Astrocyte (in vitro differentiated cells and primary cell): ENCODE results near the gene SPNS2. TPM values are rescaled to one million over a fixed set of nuclear protein-coding genes. Genes with fewer than 3 reads are reported as not detected.

ENCODE experiments used
- DNase-seq: peaks from one replicate; pipeline ENCODE4 v3.0.0-alpha.2; 2010; ENCODE audit warnings: low read depth
- FAIRE-seq: peaks from 2 replicates; lab custom pipeline; 2011; peaks lifted over from hg19 to GRCh38; lab: Jason Lieb, UNC
- H2AFZ ChIP-seq: 2 replicates; pipeline ENCODE4 v1.6.0; 2012; ENCODE audit warnings: low read depth, low read length, inconsistent platforms
- H3K27ac ChIP-seq: 2 replicates; pipeline ENCODE4 v1.5.1; 2011; ENCODE audit warnings: low read depth, low read length, inconsistent platforms
- H3K27me3 ChIP-seq: 2 replicates; pipeline ENCODE4 v1.6.0; 2011; ENCODE audit warnings: low read length, inconsistent platforms; ENCODE audit not compliant: insufficient read depth
- H3K36me3 ChIP-seq: 2 replicates; pipeline ENCODE4 v1.5.1; 2011; ENCODE audit warnings: low read length, inconsistent platforms; ENCODE audit not compliant: insufficient read depth
- H3K4me1 ChIP-seq: 2 replicates; pipeline ENCODE4 v1.5.1; 2011; ENCODE audit warnings: low read length, inconsistent platforms; ENCODE audit not compliant: insufficient read depth
- H3K4me2 ChIP-seq: 2 replicates; pipeline ENCODE4 v1.6.0; 2012; ENCODE audit warnings: low read length, inconsistent platforms
- H3K4me3 ChIP-seq: 2 replicates; pipeline ENCODE4 v1.5.1; 2011; ENCODE audit warnings: low read depth, mild to moderate bottlenecking, low read length, inconsistent platforms; ENCODE audit not compliant: insufficient read depth
- H3K79me2 ChIP-seq: 2 replicates; pipeline ENCODE4 v1.6.0; 2012; ENCODE audit warnings: mild to moderate bottlenecking, low read length, inconsistent platforms; ENCODE audit not compliant: insufficient read depth
- H3K9ac ChIP-seq: 2 replicates; pipeline ENCODE4 v1.6.0; 2012; ENCODE audit warnings: mild to moderate bottlenecking, low read length, inconsistent platforms
- H3K9me3 ChIP-seq: 2 replicates; pipeline ENCODE4 v1.5.1; 2012; ENCODE audit warnings: low read depth, mild to moderate bottlenecking, low read length, inconsistent platforms; ENCODE audit not compliant: insufficient read depth
- H4K20me1 ChIP-seq: 2 replicates; pipeline ENCODE4 v1.6.0; 2012; ENCODE audit warnings: low read length, inconsistent platforms; ENCODE audit not compliant: insufficient read depth
- H3K27ac Mint-ChIP-seq: one replicate; pipeline ENCODE4 v1.8.0; 2021; ENCODE audit warnings: mild to moderate bottlenecking, mixed read lengths; ENCODE audit not compliant: unreplicated experiment
- H3K27me3 Mint-ChIP-seq: one replicate; pipeline ENCODE4 v1.8.0; 2021; ENCODE audit warnings: low read depth, mixed read lengths; ENCODE audit not compliant: unreplicated experiment
- H3K36me3 Mint-ChIP-seq: one replicate; pipeline ENCODE4 v1.8.0; 2021; ENCODE audit warnings: low read depth, mixed read lengths; ENCODE audit not compliant: unreplicated experiment
- H3K4me1 Mint-ChIP-seq: one replicate; pipeline ENCODE4 v1.8.0; 2021; ENCODE audit warnings: low read depth, mixed read lengths; ENCODE audit not compliant: unreplicated experiment
- H3K4me3 Mint-ChIP-seq: one replicate; pipeline ENCODE4 v1.8.0; 2021; ENCODE audit warnings: mild to moderate bottlenecking, moderate library complexity, mixed read lengths; ENCODE audit not compliant: unreplicated experiment
- H3K9me3 Mint-ChIP-seq: one replicate; pipeline ENCODE4 v1.8.0; 2021; ENCODE audit warnings: mild to moderate bottlenecking, mixed read lengths; ENCODE audit not compliant: unreplicated experiment
- EZH2 ChIP-seq: IDR thresholded peaks from 2 replicates; pipeline ENCODE4 v1.6.1; 2012; ENCODE audit warnings: mild to moderate bottlenecking, low read length, inconsistent platforms; ENCODE audit not compliant: insufficient read depth
- total RNA-seq: library from RNA; stranded (reverse); gene quantifications from 2 replicates; pipeline ENCODE4 v1.2.1, GENCODE V29; 2021
- TF ChIP-seq, protein P1 (sequence below): IDR thresholded peaks from 2 replicates; pipeline ENCODE4 v1.5.1; 2011; ENCODE audit warnings: low read depth, mild to moderate bottlenecking, inconsistent platforms, low read length, moderate library complexity; ENCODE audit not compliant: insufficient read depth

SPNS2 gene
- total RNA-seq, 1 donor from 2014 or later, result 4.3 TPM

DNA sequence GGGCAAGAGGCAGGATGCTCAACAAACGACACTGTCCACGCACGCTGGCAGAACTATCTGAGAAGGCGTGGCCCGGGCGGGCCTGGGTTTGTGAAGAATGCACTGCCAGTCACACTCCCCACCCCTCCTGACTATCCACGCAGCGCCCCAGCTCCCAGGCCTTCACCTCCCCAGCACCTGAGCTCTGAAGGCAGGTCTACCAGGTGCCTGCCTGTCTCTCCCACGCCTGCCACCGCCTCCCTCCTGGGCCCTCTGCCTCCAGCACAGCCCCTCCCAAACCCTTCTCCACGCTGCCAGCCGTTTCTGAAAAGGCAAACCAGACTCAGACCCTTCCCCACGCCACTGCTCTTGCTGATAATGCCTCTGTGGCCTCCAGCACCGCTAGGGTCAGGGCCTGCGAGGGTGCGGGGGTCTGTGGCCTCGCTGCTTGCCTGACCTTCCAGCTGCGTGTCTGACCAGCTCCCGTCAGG, 44.9 kb downstream of the SPNS2 start:
- Histone ChIP-seq H2AFZ (no peak overlapping the region), H4K20me1 (peaks cover 22% of the 10 kb centered on the region), H3K4me3 (no peak overlapping the region), H3K9me3 (no peaks in the 10 kb centered on the region), H3K27me3 (no peaks in the 10 kb centered on the region), H3K27ac (no peak overlapping the region), H3K79me2 (no peaks in the 10 kb centered on the region), H3K4me2 (no peak overlapping the region), H3K4me1 (no peaks in the 10 kb centered on the region), H3K36me3 (peaks cover 9% of the 10 kb centered on the region), H3K9ac (no peak overlapping the region)
- H3K4me3 Mint-ChIP-seq, result no peak overlapping the region
- H3K9me3 Mint-ChIP-seq, result no peaks in the 10 kb centered on the region
- DNase-seq, result no peak
- H3K27ac Mint-ChIP-seq, result no peak overlapping the region
- no peak for TF ChIP-seq EZH2
- TF ChIP-seq, protein P1, sequence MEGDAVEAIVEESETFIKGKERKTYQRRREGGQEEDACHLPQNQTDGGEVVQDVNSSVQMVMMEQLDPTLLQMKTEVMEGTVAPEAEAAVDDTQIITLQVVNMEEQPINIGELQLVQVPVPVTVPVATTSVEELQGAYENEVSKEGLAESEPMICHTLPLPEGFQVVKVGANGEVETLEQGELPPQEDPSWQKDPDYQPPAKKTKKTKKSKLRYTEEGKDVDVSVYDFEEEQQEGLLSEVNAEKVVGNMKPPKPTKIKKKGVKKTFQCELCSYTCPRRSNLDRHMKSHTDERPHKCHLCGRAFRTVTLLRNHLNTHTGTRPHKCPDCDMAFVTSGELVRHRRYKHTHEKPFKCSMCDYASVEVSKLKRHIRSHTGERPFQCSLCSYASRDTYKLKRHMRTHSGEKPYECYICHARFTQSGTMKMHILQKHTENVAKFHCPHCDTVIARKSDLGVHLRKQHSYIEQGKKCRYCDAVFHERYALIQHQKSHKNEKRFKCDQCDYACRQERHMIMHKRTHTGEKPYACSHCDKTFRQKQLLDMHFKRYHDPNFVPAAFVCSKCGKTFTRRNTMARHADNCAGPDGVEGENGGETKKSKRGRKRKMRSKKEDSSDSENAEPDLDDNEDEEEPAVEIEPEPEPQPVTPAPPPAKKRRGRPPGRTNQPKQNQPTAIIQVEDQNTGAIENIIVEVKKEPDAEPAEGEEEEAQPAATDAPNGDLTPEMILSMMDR, result no peak
- no peaks in the 10 kb centered on the region for H3K4me1 Mint-ChIP-seq
- H3K27me3 Mint-ChIP-seq, result no peaks in the 10 kb centered on the region
- peaks cover 3% of the 10 kb centered on the region for H3K36me3 Mint-ChIP-seq
- FAIRE-seq, result no peak

DNA sequence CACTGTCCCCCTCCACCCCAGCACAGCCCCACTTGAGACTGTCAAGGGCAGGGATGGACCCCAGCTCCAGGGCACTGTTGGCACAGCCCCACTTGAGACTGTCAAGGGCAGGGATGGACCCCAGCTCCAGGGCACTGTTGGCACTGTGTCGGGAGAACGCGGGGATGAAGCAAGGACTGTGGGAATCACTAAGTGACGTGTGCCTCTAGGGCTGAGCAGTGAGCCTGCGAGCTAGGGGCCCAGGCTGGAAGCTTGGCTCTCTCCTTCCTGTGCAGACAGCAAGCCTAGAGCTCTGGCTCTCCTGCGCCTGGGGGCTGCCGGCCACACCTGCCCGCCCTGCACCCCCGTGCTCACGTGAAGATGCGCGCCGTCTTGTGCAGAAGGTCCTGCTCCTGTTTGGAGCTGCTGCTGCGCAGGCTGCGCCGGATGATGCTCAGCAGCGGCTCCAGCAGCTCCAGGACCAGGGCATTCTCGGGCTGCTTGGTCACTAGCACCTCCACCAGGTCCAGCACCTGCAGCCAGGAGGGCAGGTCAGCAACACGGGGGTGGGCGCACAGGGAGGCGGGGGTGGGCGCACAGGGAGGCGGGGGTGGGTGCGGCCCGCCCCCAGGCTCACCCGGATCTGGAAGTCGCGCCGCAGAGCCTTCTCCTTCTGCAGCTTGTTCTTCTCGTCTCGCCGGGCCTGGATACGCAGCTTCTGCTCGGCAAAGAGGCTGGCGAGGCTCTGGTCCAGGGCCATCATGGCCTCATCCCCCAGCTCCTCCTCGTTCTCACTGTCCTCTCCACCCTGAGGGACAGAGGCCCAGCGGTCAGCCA, 45.7 kb downstream of the SPNS2 start:
- H3K79me2 ChIP-seq, result no peaks in the 10 kb centered on the region
- H4K20me1 ChIP-seq, result peaks cover 30% of the 10 kb centered on the region
- H3K9ac ChIP-seq, result no peak overlapping the region
- H2AFZ ChIP-seq, result no peak overlapping the region
- no peak overlapping the region for H3K27ac ChIP-seq
- FAIRE-seq (no peak), DNase-seq (no peak)
- peaks cover 9% of the 10 kb centered on the region for H3K36me3 ChIP-seq
- Mint-ChIP-seq H3K4me3 (no peak overlapping the region), H3K27me3 (no peaks in the 10 kb centered on the region), H3K4me1 (peaks cover 2% of the 10 kb centered on the region), H3K36me3 (peaks cover 3% of the 10 kb centered on the region), H3K27ac (no peak overlapping the region), H3K9me3 (no peaks in the 10 kb centered on the region)
- peaks cover 4% of the 10 kb centered on the region for H3K4me1 ChIP-seq
- H3K9me3 ChIP-seq, result no peaks in the 10 kb centered on the region
- no peak overlapping the region for H3K4me3 ChIP-seq
- TF ChIP-seq, protein P1, result no peak
- no peak for TF ChIP-seq EZH2
- H3K27me3 ChIP-seq, result no peaks in the 10 kb centered on the region
- no peak overlapping the region for H3K4me2 ChIP-seq

DNA sequence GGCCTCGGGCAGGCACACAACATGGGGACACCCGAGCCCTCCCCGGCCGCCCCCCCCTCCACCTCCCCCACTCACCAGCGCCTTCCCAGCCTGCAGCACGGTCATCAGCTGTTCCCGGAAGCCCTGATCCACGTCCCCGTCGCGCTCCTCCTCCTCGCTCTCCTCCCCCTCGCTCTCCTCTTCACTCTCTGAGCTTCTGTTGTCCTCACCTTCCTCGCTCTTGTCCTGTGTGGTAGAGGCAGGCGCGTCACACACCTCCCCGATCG, 46.2 kb downstream of the SPNS2 start:
- no peak overlapping the region for H3K4me3 Mint-ChIP-seq
- no peak overlapping the region for H3K4me2 ChIP-seq
- peaks cover 2% of the 10 kb centered on the region for H3K4me1 Mint-ChIP-seq
- H3K27ac Mint-ChIP-seq, result no peak overlapping the region
- H4K20me1 ChIP-seq, result peaks cover 35% of the 10 kb centered on the region
- no peaks in the 10 kb centered on the region for H3K9me3 ChIP-seq
- no peak overlapping the region for H3K9ac ChIP-seq
- H3K4me1 ChIP-seq, result peaks cover 4% of the 10 kb centered on the region
- peaks cover 3% of the 10 kb centered on the region for H3K36me3 Mint-ChIP-seq
- H3K27ac ChIP-seq, result no peak overlapping the region
- no peaks in the 10 kb centered on the region for H3K27me3 Mint-ChIP-seq
- no peak overlapping the region for H3K4me3 ChIP-seq
- peaks cover 9% of the 10 kb centered on the region for H3K36me3 ChIP-seq
- H3K9me3 Mint-ChIP-seq, result no peaks in the 10 kb centered on the region
- H3K79me2 ChIP-seq, result no peaks in the 10 kb centered on the region
- DNase-seq (no peak), FAIRE-seq (no peak)
- H2AFZ ChIP-seq, result no peak overlapping the region
- H3K27me3 ChIP-seq, result no peaks in the 10 kb centered on the region
- TF ChIP-seq EZH2, result no peak
- TF ChIP-seq, protein P1, result no peak
